ENCODE data around the gene CFDP1.
A peak's percentile ranks its signal among the peaks of the same experiment; 100 is the strongest.

Gene CFDP1

GRCh38 chr16:75402159-75402820, 31.0 kb downstream of the CFDP1 start:
- DNase-seq = no peak

- no peak for DNase-seq
These were observed 31.6 kb downstream of the CFDP1 start for GRCh38 chr16:75401691-75402090.

GRCh38 chr16:75398333-75398732, 35.0 kb downstream of the CFDP1 start:
- no peak for DNase-seq

- DNase-seq = no peak
These were observed 38.4 kb downstream of the CFDP1 start for GRCh38 chr16:75394941-75395340.

- DNase-seq = no peak
These were observed 40.4 kb downstream of the CFDP1 start for GRCh38 chr16:75392906-75393305.

GRCh38 chr16:75390926-75391653, 42.2 kb downstream of the CFDP1 start:
- DNase-seq = no peak

- no peak for DNase-seq
These were observed 44.1 kb downstream of the CFDP1 start for GRCh38 chr16:75389096-75389690.

- DNase-seq = no peak
These were observed 45.4 kb downstream of the CFDP1 start for GRCh38 chr16:75387951-75388350.

GRCh38 chr16:75385507-75386152, 47.7 kb downstream of the CFDP1 start:
- no peak for DNase-seq

GRCh38 chr16:75383141-75383540, 50.2 kb downstream of the CFDP1 start:
- no peak for DNase-seq

- DNase-seq = no peak
These were observed 50.7 kb downstream of the CFDP1 start for GRCh38 chr16:75382611-75383010.

GRCh38 chr16:75380870-75381269, 52.4 kb downstream of the CFDP1 start:
- DNase-seq = no peak

- peak; percentile 74 for DNase-seq
These were observed 53.1 kb downstream of the CFDP1 start for GRCh38 chr16:75379911-75380847.

GRCh38 chr16:75379339-75379738, 54.0 kb downstream of the CFDP1 start:
- DNase-seq = no peak

GRCh38 chr16:75378616-75379015, 54.7 kb downstream of the CFDP1 start:
- no peak for DNase-seq

GRCh38 chr16:75377729-75378386, 55.4 kb downstream of the CFDP1 start:
- DNase-seq = no peak

GRCh38 chr16:75376475-75377161, 56.7 kb downstream of the CFDP1 start:
- DNase-seq = no peak

GRCh38 chr16:75374388-75374787, 58.9 kb downstream of the CFDP1 start:
- no peak for DNase-seq

GRCh38 chr16:75372236-75372856, 61.0 kb downstream of the CFDP1 start:
- no peak for DNase-seq

- DNase-seq = no peak
These were observed 62.1 kb downstream of the CFDP1 start for GRCh38 chr16:75371171-75371570.

GRCh38 chr16:75364286-75364791, 69.0 kb downstream of the CFDP1 start:
- DNase-seq = no peak

Measured in activated effector memory CD4-positive, alpha-beta T cell treated with anti-CD3 and anti-CD28 coated beads, Interleukin-2, amount 50 U/mL, for 16 hours (primary cell).